SU-DHL-6 (cell line): Measurements from ENCODE around the gene SETBP1.

ENCODE experiments used
- H2AFZ ChIP-seq: fragments of 200-600 bp; sonication (generic); 2 replicates; pipeline ENCODE4 v1.6.1; 2014; ENCODE audit warnings: low read depth, mild to moderate bottlenecking, moderate library complexity, mixed read lengths, antibody characterized with exemption, low read length; ENCODE audit not compliant: severe bottlenecking
- H3F3A ChIP-seq: fragments of 200-600 bp; shearing (Covaris generic); 2 replicates; pipeline ENCODE4 v1.6.0; 2016; ENCODE audit warnings: antibody characterized with exemption, mild to moderate bottlenecking; ENCODE audit not compliant: insufficient read depth
- H3K27ac ChIP-seq: fragments of 200-600 bp; sonication (generic); 2 replicates; pipeline ENCODE4 v1.5.1; 2016; ENCODE audit warnings: low read depth, mild to moderate bottlenecking, low read length, moderate library complexity, mixed read lengths
- H3K27me3 ChIP-seq: fragments of 200-600 bp; sonication (generic), shearing (Covaris generic); 2 replicates; pipeline ENCODE4 v1.6.0; 2014; ENCODE audit warnings: mild to moderate bottlenecking, low read length
- H3K36me3 ChIP-seq: fragments of 200-600 bp; sonication (generic); 2 replicates; pipeline ENCODE4 v1.6.1; 2014; ENCODE audit warnings: mild to moderate bottlenecking, low read length, mixed read lengths
- H3K4me2 ChIP-seq: fragments of 300-600, 200-600 bp; shearing (Covaris generic), sonication (generic); 2 replicates; pipeline ENCODE4 v1.6.0; 2014; ENCODE audit warnings: low read length, low read depth, mild to moderate bottlenecking; ENCODE audit not compliant: poor library complexity, severe bottlenecking
- H3K4me3 ChIP-seq: fragments of 200-600 bp; sonication (generic); 2 replicates; pipeline ENCODE4 v1.5.1; 2014; ENCODE audit warnings: antibody characterized with exemption, low read length, mild to moderate bottlenecking, mixed read lengths; ENCODE audit not compliant: insufficient read depth, poor library complexity, severe bottlenecking
- H3K79me2 ChIP-seq: fragments of 200-600 bp; sonication (generic); 2 replicates; pipeline ENCODE4 v1.6.1; 2014; ENCODE audit warnings: mild to moderate bottlenecking, low read length, moderate library complexity; ENCODE audit not compliant: insufficient read depth
- H3K9ac ChIP-seq: fragments of 200-600 bp; sonication (generic); 2 replicates; pipeline ENCODE4 v1.7.0; 2014; ENCODE audit warnings: mild to moderate bottlenecking, low read length
- H3K9me2 ChIP-seq: fragments of 200-600 bp; sonication (generic); replicated peaks from 2 replicates; pipeline ENCODE4 v1.6.1; 2014; ENCODE audit warnings: low read length; ENCODE audit not compliant: insufficient read depth
- H3K9me3 ChIP-seq: fragments of 200-600 bp; sonication (generic); 2 replicates; pipeline ENCODE4 v1.6.1; 2014; ENCODE audit warnings: low read length, mixed read lengths; ENCODE audit not compliant: insufficient read depth
- H4K20me1 ChIP-seq: fragments of 200-600 bp; sonication (generic); 2 replicates; pipeline ENCODE4 v1.6.1; 2014; ENCODE audit warnings: low read depth, mild to moderate bottlenecking, antibody characterized with exemption, low read length, moderate library complexity, mixed read lengths
- CTCF ChIP-seq: fragments of 200-600 bp; sonication (generic); IDR thresholded peaks from one replicate; pipeline ENCODE4 v1.5.1; 2017; ENCODE audit warnings: antibody characterized with exemption, mild to moderate bottlenecking, low read length, moderate library complexity; ENCODE audit not compliant: insufficient read depth, poor library complexity, severe bottlenecking
- EZH2phosphoT487 ChIP-seq: fragments of 200-600 bp; sonication (generic), shearing (Covaris generic); conservative IDR thresholded peaks from 2 replicates; pipeline ENCODE4 v1.6.1; 2018; ENCODE audit warnings: mild to moderate bottlenecking, antibody characterized with exemption, low read length, moderate library complexity, mixed read lengths

Gene SETBP1

GRCh38 chr18:44842588-44843412 lies 162.1 kb downstream of the SETBP1 start:
- Histone ChIP-seq H3K27ac (no peak overlapping the region), H3K9me2 (no peaks in the 10 kb centered on the region), H3K9ac (no peak overlapping the region), H4K20me1 (no peaks in the 10 kb centered on the region), H3K4me2 (no peak overlapping the region), H3K4me3 (no peak overlapping the region), H3K27me3 (no peaks in the 10 kb centered on the region), H3K9me3 (no peaks in the 10 kb centered on the region), H3K79me2 (no peaks in the 10 kb centered on the region), H2AFZ (no peak overlapping the region), H3K36me3 (no peaks in the 10 kb centered on the region), H3F3A (no peaks in the 10 kb centered on the region)
- TF ChIP-seq EZH2phosphoT487 (no peak), CTCF (no peak)

GRCh38 chr18:44844486-44844885 lies 163.8 kb downstream of the SETBP1 start:
- H3K9ac ChIP-seq, result no peak overlapping the region
- no peaks in the 10 kb centered on the region for H3K9me2 ChIP-seq
- no peaks in the 10 kb centered on the region for H3F3A ChIP-seq
- H2AFZ ChIP-seq, result no peak overlapping the region
- no peak overlapping the region for H3K27ac ChIP-seq
- no peaks in the 10 kb centered on the region for H4K20me1 ChIP-seq
- H3K27me3 ChIP-seq, result no peaks in the 10 kb centered on the region
- H3K9me3 ChIP-seq, result no peaks in the 10 kb centered on the region
- no peaks in the 10 kb centered on the region for H3K36me3 ChIP-seq
- TF ChIP-seq CTCF (no peak), EZH2phosphoT487 (no peak)
- no peaks in the 10 kb centered on the region for H3K79me2 ChIP-seq
- no peak overlapping the region for H3K4me3 ChIP-seq
- H3K4me2 ChIP-seq, result no peak overlapping the region

GRCh38 chr18:44846450-44846849 lies 165.8 kb downstream of the SETBP1 start:
- Histone ChIP-seq H4K20me1 (no peaks in the 10 kb centered on the region), H3K9me3 (no peaks in the 10 kb centered on the region), H3K36me3 (no peaks in the 10 kb centered on the region), H3K4me3 (no peak overlapping the region), H3K27ac (no peak overlapping the region), H3K79me2 (no peaks in the 10 kb centered on the region), H3K27me3 (no peaks in the 10 kb centered on the region), H3K4me2 (no peak overlapping the region), H3K9ac (no peak overlapping the region), H3K9me2 (no peaks in the 10 kb centered on the region), H3F3A (no peaks in the 10 kb centered on the region), H2AFZ (no peak overlapping the region)
- no peak for TF ChIP-seq EZH2phosphoT487
- TF ChIP-seq CTCF, result no peak
